RWPE2 (cell line): ENCODE measurements around the gene ABCC1.

ENCODE experiments used
- ATAC-seq: fragments of 200-7000 bp; cut with Tn5 transposase; 3 replicates; pipeline ENCODE4 v1.9.1; 2021; ENCODE audit warnings: low read depth
- DNase-seq: peaks from one replicate; pipeline ENCODE4 v3.0.0-alpha.2; 2020; ENCODE audit warnings: low spot score
- H3K27ac ChIP-seq: fragments of 450-650 bp; 2 replicates; pipeline ENCODE4 v1.5.1; 2017; ENCODE audit warnings: mild to moderate bottlenecking; ENCODE audit not compliant: poor library complexity, severe bottlenecking
- H3K27me3 ChIP-seq: fragments of 250-450 bp; sonication (Bioruptor Pico); 2 replicates; pipeline ENCODE4 v1.5.1; 2021; ENCODE audit warnings: mild to moderate bottlenecking, moderate library complexity; ENCODE audit not compliant: insufficient read depth, poor library complexity, severe bottlenecking
- H3K36me3 ChIP-seq: fragments of 250-450 bp; sonication (Bioruptor Pico); 2 replicates; pipeline ENCODE4 v1.5.1; 2020; ENCODE audit warnings: low read depth, mild to moderate bottlenecking, moderate library complexity
- H3K4me1 ChIP-seq: fragments of 250-450 bp; sonication (Bioruptor Pico); 2 replicates; pipeline ENCODE4 v1.5.1; 2021; ENCODE audit warnings: mild to moderate bottlenecking, moderate library complexity; ENCODE audit not compliant: insufficient read depth, poor library complexity, severe bottlenecking
- H3K4me3 ChIP-seq: fragments of 250-450 bp; sonication (Bioruptor Pico); 2 replicates; pipeline ENCODE4 v1.5.1; 2021; ENCODE audit warnings: mild to moderate bottlenecking, moderate library complexity; ENCODE audit not compliant: severe bottlenecking
- H3K9me3 ChIP-seq: fragments of 250-450 bp; sonication (Bioruptor Pico); 2 replicates; pipeline ENCODE4 v1.5.1; 2021; ENCODE audit warnings: mild to moderate bottlenecking, moderate library complexity; ENCODE audit not compliant: severe bottlenecking
- TF ChIP-seq, protein P1 (sequence below): fragments of 450-650 bp; IDR thresholded peaks from one replicate; pipeline ENCODE4 v1.5.1; 2017; ENCODE audit warnings: mild to moderate bottlenecking, moderate library complexity; ENCODE audit not compliant: poor library complexity, severe bottlenecking

The ABCC1 gene

GRCh38 chr16:16155234-16155633, 205.8 kb downstream of the ABCC1 start:
- no peak for ATAC-seq
- TF ChIP-seq, protein P1, sequence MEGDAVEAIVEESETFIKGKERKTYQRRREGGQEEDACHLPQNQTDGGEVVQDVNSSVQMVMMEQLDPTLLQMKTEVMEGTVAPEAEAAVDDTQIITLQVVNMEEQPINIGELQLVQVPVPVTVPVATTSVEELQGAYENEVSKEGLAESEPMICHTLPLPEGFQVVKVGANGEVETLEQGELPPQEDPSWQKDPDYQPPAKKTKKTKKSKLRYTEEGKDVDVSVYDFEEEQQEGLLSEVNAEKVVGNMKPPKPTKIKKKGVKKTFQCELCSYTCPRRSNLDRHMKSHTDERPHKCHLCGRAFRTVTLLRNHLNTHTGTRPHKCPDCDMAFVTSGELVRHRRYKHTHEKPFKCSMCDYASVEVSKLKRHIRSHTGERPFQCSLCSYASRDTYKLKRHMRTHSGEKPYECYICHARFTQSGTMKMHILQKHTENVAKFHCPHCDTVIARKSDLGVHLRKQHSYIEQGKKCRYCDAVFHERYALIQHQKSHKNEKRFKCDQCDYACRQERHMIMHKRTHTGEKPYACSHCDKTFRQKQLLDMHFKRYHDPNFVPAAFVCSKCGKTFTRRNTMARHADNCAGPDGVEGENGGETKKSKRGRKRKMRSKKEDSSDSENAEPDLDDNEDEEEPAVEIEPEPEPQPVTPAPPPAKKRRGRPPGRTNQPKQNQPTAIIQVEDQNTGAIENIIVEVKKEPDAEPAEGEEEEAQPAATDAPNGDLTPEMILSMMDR: no peak

DNA sequence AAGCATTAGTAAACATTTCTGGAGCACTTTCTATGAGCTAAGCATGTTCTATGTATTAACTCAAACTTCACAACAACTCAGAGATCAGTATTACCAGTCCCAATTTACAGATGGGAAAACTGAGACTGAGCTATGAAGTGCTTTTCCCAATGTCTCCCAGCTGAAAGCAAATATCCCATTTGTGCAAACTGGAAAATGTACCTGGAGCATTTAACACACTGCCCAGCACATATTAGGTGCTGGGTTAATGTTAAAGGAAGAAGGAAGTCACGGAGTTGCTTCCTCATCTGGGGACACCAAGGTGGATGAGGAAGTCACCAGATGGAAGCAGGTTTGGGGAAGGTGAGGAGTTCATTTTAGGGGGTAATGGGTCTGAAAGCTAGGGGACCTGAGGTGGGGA, 207.8 kb downstream of the ABCC1 start:
- H3K9me3 ChIP-seq: peaks cover 6% of the 10 kb centered on the region
- DNase-seq (no peak), ATAC-seq (no peak)
- TF ChIP-seq, protein P1: no peak
- H3K4me3 ChIP-seq: no peak overlapping the region
- no peaks in the 10 kb centered on the region for H3K36me3 ChIP-seq
- no peaks in the 10 kb centered on the region for H3K27me3 ChIP-seq
- H3K4me1 ChIP-seq: no peaks in the 10 kb centered on the region
- H3K27ac ChIP-seq: no peak overlapping the region

More at GRCh38 chr16:16155234-16155633, 205.8 kb downstream of the ABCC1 start:
- Histone ChIP-seq H3K27ac (no peak overlapping the region), H3K9me3 (peaks cover 6% of the 10 kb centered on the region), H3K36me3 (no peaks in the 10 kb centered on the region), H3K27me3 (no peaks in the 10 kb centered on the region), H3K4me1 (no peaks in the 10 kb centered on the region), H3K4me3 (no peak overlapping the region)
- no peak for DNase-seq

GRCh38 chr16:16158082-16158658, 208.8 kb downstream of the ABCC1 start:
- Histone ChIP-seq H3K9me3 (peaks cover 6% of the 10 kb centered on the region), H3K36me3 (no peaks in the 10 kb centered on the region), H3K27me3 (no peaks in the 10 kb centered on the region), H3K27ac (no peak overlapping the region), H3K4me1 (no peaks in the 10 kb centered on the region), H3K4me3 (no peak overlapping the region)
- TF ChIP-seq, protein P1: no peak
- ATAC-seq (no peak), DNase-seq (no peak)

GRCh38 chr16:16158741-16159374, 209.4 kb downstream of the ABCC1 start:
- ATAC-seq (no peak), DNase-seq (no peak)
- Histone ChIP-seq H3K27me3 (no peaks in the 10 kb centered on the region), H3K27ac (no peak overlapping the region), H3K4me1 (no peaks in the 10 kb centered on the region), H3K4me3 (no peak overlapping the region), H3K9me3 (peaks cover 6% of the 10 kb centered on the region), H3K36me3 (no peaks in the 10 kb centered on the region)
- TF ChIP-seq, protein P1: no peak

DNA sequence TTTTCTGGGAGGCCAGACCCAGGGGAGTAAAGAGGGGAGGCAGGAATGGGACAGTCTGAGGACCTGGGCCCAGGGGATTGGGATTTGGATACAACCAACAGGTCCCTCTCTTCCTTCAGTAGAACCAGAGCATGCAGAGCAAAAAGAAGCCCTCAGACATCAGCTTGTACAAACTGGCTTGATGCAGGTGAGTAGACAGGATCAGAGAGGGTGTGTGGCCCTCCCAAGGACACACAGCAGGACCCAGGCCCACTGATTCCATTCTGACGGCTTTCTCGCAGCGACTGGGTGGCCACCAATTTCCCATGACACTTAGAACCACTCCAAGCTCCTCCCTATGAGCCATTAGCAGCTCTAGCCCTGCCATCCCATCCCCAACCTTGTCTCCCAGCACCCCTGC, 210.2 kb downstream of the ABCC1 start:
- H3K4me3 ChIP-seq: no peak overlapping the region
- no peaks in the 10 kb centered on the region for H3K27me3 ChIP-seq
- TF ChIP-seq, protein P1: no peak
- no peak overlapping the region for H3K27ac ChIP-seq
- H3K4me1 ChIP-seq: no peaks in the 10 kb centered on the region
- peaks cover 6% of the 10 kb centered on the region for H3K9me3 ChIP-seq
- DNase-seq (no peak), ATAC-seq (no peak)
- no peaks in the 10 kb centered on the region for H3K36me3 ChIP-seq
